SW 1271 (cell line): ENCODE measurements around the gene CAP2.
"Not testable (repeated sequence)": the region's sequence is repeated elsewhere in the genome, so short reads cannot be mapped to it uniquely, and the experiment has no call there.

ENCODE experiments used
- DNase-seq, 2 experiments: peaks; one replicate each; lab custom pipeline; 2025; lab: John Stamatoyannopoulos, UW

CAP2 gene

GRCh38 chr6:17440811-17441210 lies 47.4 kb downstream of the CAP2 start:
- DNase-seq, result not testable (repeated sequence)

GRCh38 chr6:17442196-17442595 lies 48.8 kb downstream of the CAP2 start:
- DNase-seq, result no peak

GRCh38 chr6:17446713-17447112 lies 53.3 kb downstream of the CAP2 start:
- DNase-seq, result no peak

GRCh38 chr6:17448165-17448564 lies 54.8 kb downstream of the CAP2 start:
- no peak for DNase-seq

- DNase-seq, result no peak
These were observed 57.0 kb downstream of the CAP2 start for GRCh38 chr6:17450397-17450796.

GRCh38 chr6:17450832-17451231 lies 57.4 kb downstream of the CAP2 start:
- no peak for DNase-seq

GRCh38 chr6:17452096-17452495 lies 58.7 kb downstream of the CAP2 start:
- DNase-seq, result no peak

- no peak for DNase-seq
These were observed 61.1 kb downstream of the CAP2 start for GRCh38 chr6:17454316-17455005.

- DNase-seq, result no peak
These were observed 62.5 kb downstream of the CAP2 start for GRCh38 chr6:17455919-17456318.

- DNase-seq, result no peak
These were observed 63.3 kb downstream of the CAP2 start for GRCh38 chr6:17456711-17457110.

- no peak for DNase-seq
These were observed 64.0 kb downstream of the CAP2 start for GRCh38 chr6:17457405-17457804.

GRCh38 chr6:17457956-17458355 lies 64.6 kb downstream of the CAP2 start:
- no peak for DNase-seq

GRCh38 chr6:17458966-17459365 lies 65.6 kb downstream of the CAP2 start:
- DNase-seq, result no peak

- no peak for DNase-seq
These were observed 67.5 kb downstream of the CAP2 start for GRCh38 chr6:17460862-17461261.

GRCh38 chr6:17466147-17466546 lies 72.8 kb downstream of the CAP2 start:
- DNase-seq, result no peak

- no peak for DNase-seq
These were observed 73.3 kb downstream of the CAP2 start for GRCh38 chr6:17466707-17467106.

GRCh38 chr6:17469006-17469832 lies 75.8 kb downstream of the CAP2 start:
- DNase-seq, result no peak

GRCh38 chr6:17470202-17470937 lies 77.0 kb downstream of the CAP2 start:
- DNase-seq, result no peak

GRCh38 chr6:17470938-17471327 lies 77.5 kb downstream of the CAP2 start:
- no peak for DNase-seq

- no peak for DNase-seq
These were observed 79.3 kb downstream of the CAP2 start for GRCh38 chr6:17472653-17473183.

- DNase-seq, result no peak
These were observed 80.2 kb downstream of the CAP2 start for GRCh38 chr6:17473554-17473953.

- no peak for DNase-seq
These were observed 80.9 kb downstream of the CAP2 start for GRCh38 chr6:17474289-17474688.
